K562 (cell line): ENCODE measurements around the gene CCSER1. TPM values are rescaled to one million over a fixed set of nuclear protein-coding genes. Genes with fewer than 3 reads are reported as not detected.

Experiments
- ATAC-seq: fragments of 200-7000 bp; cut with Tn5 transposase; 3 replicates; pipeline ENCODE4 v1.9.1; 2020; ENCODE audit warnings: moderate library complexity
- BruUV-seq: library from RNA; stranded (reverse); fragments of 400-500 nt; replicated peaks from 2 replicates; lab custom pipeline; 2021; lab: Mats Ljungman, UMichigan
- CTCF ChIA-PET: fragments of 300-600 bp; formaldehyde crosslinking; extraction: SDS; loops from one replicate; lab custom pipeline; 2021; ENCODE audit warnings: low intra/inter-chr PET ratio; lab: Yijun Ruan, JAX
- POLR2A ChIA-PET: fragments of 300-600, 350-650 bp; sonication (Branson Sonifier 250); formaldehyde crosslinking; extraction: SDS; loops from one replicate; lab custom pipeline; 2021; ENCODE audit warnings: antibody characterized with exemption, inconsistent platforms; lab: Yijun Ruan, JAX
- DNase-seq, 4 experiments: peaks; one replicate each; pipeline versions ENCODE4 v3.0.0 to v3.0.0-alpha.2; 2011 to 2018; ENCODE audit warnings: low spot score in 3 of 4, mixed read lengths in 3 of 4; ENCODE audit errors: extremely low read depth in 1 of 4
- FAIRE-seq: peaks from 2 replicates; lab custom pipeline; 2011; peaks lifted over from hg19 to GRCh38; lab: Jason Lieb, UNC
- H2AFZ ChIP-seq: 2 replicates; pipeline ENCODE4 v1.6.0; 2011; ENCODE audit warnings: low read depth, low read length, control low read depth, inconsistent platforms
- H3K27ac ChIP-seq: fragments of 200-600 bp; 3 replicates; pipeline ENCODE4 v1.8.0; 2011; ENCODE audit warnings: low read depth, mild to moderate bottlenecking, control low read depth, inconsistent platforms, low read length, moderate library complexity, mixed read lengths; ENCODE audit errors: extremely low read depth
- H3K27me3 ChIP-seq, 2 experiments: fragments of 300-600 bp in 1 of 2; 2 replicates in 1 of 2; 3 replicates in 1 of 2; pipeline versions ENCODE4 v1.6.0 to v1.8.0; 2011; ENCODE audit warnings: inconsistent platforms in 2 of 2, low read length in 2 of 2, mild to moderate bottlenecking in 1 of 2, mixed read lengths in 1 of 2, moderate library complexity in 1 of 2; ENCODE audit not compliant: control insufficient read depth in 2 of 2, insufficient read depth in 2 of 2
- H3K36me3 ChIP-seq: fragments of 300-600 bp; 3 replicates; pipeline ENCODE4 v1.8.0; 2011; ENCODE audit warnings: mild to moderate bottlenecking, low read length, inconsistent platforms; ENCODE audit not compliant: control insufficient read depth, insufficient read depth
- H3K4me1 ChIP-seq, 2 experiments: fragments of 200-600 bp in 1 of 2; replicated peaks in 1 of 2; 2 replicates in 1 of 2; 3 replicates in 1 of 2; pipeline versions ENCODE4 v1.5.1 to v1.8.0; 2011; ENCODE audit warnings: inconsistent platforms in 2 of 2, low read length in 2 of 2, mild to moderate bottlenecking in 1 of 2, mixed read lengths in 1 of 2, moderate library complexity in 1 of 2; ENCODE audit not compliant: control insufficient read depth in 2 of 2, insufficient read depth in 2 of 2
- H3K4me2 ChIP-seq: 2 replicates; pipeline ENCODE4 v1.6.1; 2011; ENCODE audit warnings: low read length, control low read depth, inconsistent platforms, mixed read lengths; ENCODE audit not compliant: insufficient read depth
- H3K4me3 ChIP-seq: fragments of 200-600 bp; sonication (generic), shearing (Covaris generic); 2 replicates; pipeline ENCODE4 v1.5.1; 2016; ENCODE audit warnings: control low read depth, inconsistent platforms
- H3K79me2 ChIP-seq: fragments of 200-600 bp; 3 replicates; pipeline ENCODE4 v1.8.0; 2011; ENCODE audit warnings: low read length, inconsistent platforms; ENCODE audit not compliant: control insufficient read depth, insufficient read depth
- H3K9ac ChIP-seq, 2 experiments: 2 replicates each; pipeline versions ENCODE4 v1.6.0 to v1.6.1; 2011; ENCODE audit warnings: low read depth in 2 of 2, low read length in 2 of 2, control low read depth in 1 of 2, inconsistent platforms in 1 of 2, mild to moderate bottlenecking in 1 of 2, mixed read lengths in 1 of 2; ENCODE audit not compliant: insufficient read depth in 1 of 2
- H3K9me1 ChIP-seq: one replicate; pipeline ENCODE4 v1.6.0; 2011; ENCODE audit warnings: inconsistent platforms, mild to moderate bottlenecking, low read length, moderate library complexity; ENCODE audit not compliant: control insufficient read depth, insufficient read depth
- H3K9me3 ChIP-seq: replicated peaks from 2 replicates; pipeline ENCODE4 v1.5.1; 2011; ENCODE audit warnings: low read depth, low read length, inconsistent platforms; ENCODE audit not compliant: control insufficient read depth, insufficient read depth
- H4K20me1 ChIP-seq: replicated peaks from 2 replicates; pipeline ENCODE4 v1.6.1; 2011; ENCODE audit warnings: low read length, inconsistent platforms, mixed read lengths; ENCODE audit not compliant: control insufficient read depth, insufficient read depth
- ARID1B ChIP-seq: fragments of 450-650 bp; IDR thresholded peaks from 2 replicates; pipeline ENCODE4 v1.6.1; 2016; ENCODE audit warnings: antibody characterized with exemption, mild to moderate bottlenecking, inconsistent platforms
- BMI1 ChIP-seq: fragments of 150-350 bp; IDR thresholded peaks from 2 replicates; pipeline ENCODE4 v1.6.1; 2014; ENCODE audit warnings: low read length
- GABPB2 ChIP-seq: fragments of 250-450 bp; sonication (Bioruptor Pico); conservative IDR thresholded peaks from 2 replicates; pipeline ENCODE4 v1.5.1; 2021; ENCODE audit warnings: mild to moderate bottlenecking
- HDGF ChIP-seq: fragments of 450-650 bp; IDR thresholded peaks from 2 replicates; pipeline ENCODE4 v1.6.1; 2016
- KDM1A ChIP-seq, 2 experiments: fragments of 450-650 bp; IDR thresholded peaks; 2 replicates each; pipeline ENCODE4 v1.6.1; 2016; ENCODE audit warnings: mild to moderate bottlenecking in 2 of 2
- PCBP1 ChIP-seq: fragments of 200-400 bp; formaldehyde crosslinking; IDR thresholded peaks from 2 replicates; pipeline ENCODE4 v1.6.1; 2018; ENCODE audit warnings: mild to moderate bottlenecking, low read depth, low read length; ENCODE audit not compliant: poor library complexity, severe bottlenecking
- PTTG1 ChIP-seq: fragments of 450-650 bp; IDR thresholded peaks from 2 replicates; pipeline ENCODE4 v1.6.1; 2016; ENCODE audit warnings: low read depth, mild to moderate bottlenecking, missing genetic modification characterization, missing compliant biosample characterization
- RBM17 ChIP-seq: fragments of 200-400 bp; formaldehyde crosslinking; IDR thresholded peaks from 2 replicates; pipeline ENCODE4 v1.6.1; 2017; ENCODE audit warnings: low read depth, mild to moderate bottlenecking, low read length, borderline replicate concordance
- RUNX1 ChIP-seq: sonication (generic); IDR thresholded peaks from 2 replicates; pipeline ENCODE4 v1.6.1; 2016; ENCODE audit warnings: antibody characterized with exemption, low read depth
- SETDB1 ChIP-seq: IDR thresholded peaks from one replicate; pipeline ENCODE4 v1.6.1; 2012; ENCODE audit warnings: low read length, control low read depth, inconsistent platforms
- SMARCA5 ChIP-seq: fragments of 450-650 bp; IDR thresholded peaks from 2 replicates; pipeline ENCODE4 v1.6.1; 2016
- TBP ChIP-seq: optimal IDR thresholded peaks from 2 replicates; pipeline ENCODE3; 2011; ENCODE audit warnings: low read depth, low read length, improper control_type of control experiment
- ZNF133 ChIP-seq: fragments of 250-450 bp; sonication (Bioruptor Pico); IDR thresholded peaks from 2 replicates; pipeline ENCODE4 v1.4.0; 2020; ENCODE audit warnings: mild to moderate bottlenecking
- ZNF589 ChIP-seq: fragments of 200-800 bp; sonication (Bioruptor generic); IDR thresholded peaks from 2 replicates; pipeline ENCODE4 v1.6.1; 2016; ENCODE audit warnings: low read depth, missing genetic modification characterization, missing compliant biosample characterization
- ZNF699 ChIP-seq: fragments of 250-450 bp; sonication (Bioruptor Pico); IDR thresholded peaks from 2 replicates; pipeline ENCODE4 v1.8.0; 2021; ENCODE audit warnings: mild to moderate bottlenecking, moderate library complexity; ENCODE audit not compliant: insufficient replicate concordance
- WGBS: fragments of 100-300 bp; shearing (Covaris generic); methylation state at CpG from one replicate; pipeline ENCODE4 v1.1.6; 2016; ENCODE audit warnings: low coverage, mixed read lengths; ENCODE audit not compliant: insufficient coverage; ENCODE audit errors: missing lambda C conversion rate; 5-methylcytosine and 5-hydroxymethylcytosine counted together
- in situ Hi-C: fragments of 300-500 bp; cut with MboI; formaldehyde crosslinking; loops from 4 replicates; pipeline ENCODE4 v1.15.0; 2018; ENCODE audit warnings: inconsistent platforms, mixed read lengths
- intact Hi-C: fragments of 100-400 bp; cut with micrococcal nuclease; formaldehyde crosslinking; loops from 2 replicates; pipeline ENCODE4 v1.14.2; 2022
- polyA plus RNA-seq, 8 experiments: library from polyadenylated mRNA; depleted of rRNA in 4 of 8; stranded (reverse) in 5 of 8; unstranded in 3 of 8; fragments of >200 nt; fragmentation: Nextera tagmentation in 2 of 8; fragmentation: Illumina TruSeq in 1 of 8; extraction: Ambion mirVana in 2 of 8; extraction: Trizol in 1 of 8; gene quantifications; 2 replicates each; pipeline versions ENCODE4 v1.2.1 to v1.2.3, GENCODE V29; 2011 to 2014; ENCODE audit warnings: inconsistent platforms in 1 of 8, missing spikeins in 1 of 8
- total RNA-seq, 7 experiments: library from RNA; depleted of rRNA in 6 of 7; stranded (reverse); fragments of >200 nt in 6 of 7; fragmentation: Illumina TruSeq in 2 of 7; extraction: Trizol in 2 of 7; gene quantifications; 2 replicates each; pipeline versions ENCODE4 v1.2.1 to v1.2.3, GENCODE V29; 2011 to 2021; ENCODE audit warnings: low replicate concordance in 1 of 7
- TF ChIP-seq, protein P1 (sequence below), 2 experiments: fragments of 450-650 bp in 1 of 2; sonication (generic) in 1 of 2; formaldehyde crosslinking; conservative IDR thresholded peaks; 2 replicates each; pipeline versions ENCODE4 v1.4.0 to v1.8.1; 2020 to 2022; ENCODE audit warnings: mild to moderate bottlenecking in 1 of 2, missing genetic modification reagents in 1 of 2
- TF ChIP-seq, protein P2 (sequence below), 2 experiments: fragments of 450-650 bp; IDR thresholded peaks; 2 replicates each; pipeline ENCODE4 v1.6.1; 2016
- TF ChIP-seq, protein P3 (sequence below): fragments of 450-650 bp; IDR thresholded peaks from 2 replicates; pipeline ENCODE4 v1.6.1; 2014; ENCODE audit warnings: low read depth, mild to moderate bottlenecking, moderate library complexity, borderline replicate concordance
- TF ChIP-seq, protein P4 (sequence below): sonication (generic); formaldehyde crosslinking; IDR thresholded peaks from 2 replicates; pipeline ENCODE4 v1.8.1; 2023; ENCODE audit warnings: mild to moderate bottlenecking, missing genetic modification reagents, moderate library complexity

The CCSER1 gene
- total and polyA plus RNA-seq, 9 of the 15 experiments (the other 6 are each of a cell fraction or from before 2014, with no cell fraction given), result not detected

DNA sequence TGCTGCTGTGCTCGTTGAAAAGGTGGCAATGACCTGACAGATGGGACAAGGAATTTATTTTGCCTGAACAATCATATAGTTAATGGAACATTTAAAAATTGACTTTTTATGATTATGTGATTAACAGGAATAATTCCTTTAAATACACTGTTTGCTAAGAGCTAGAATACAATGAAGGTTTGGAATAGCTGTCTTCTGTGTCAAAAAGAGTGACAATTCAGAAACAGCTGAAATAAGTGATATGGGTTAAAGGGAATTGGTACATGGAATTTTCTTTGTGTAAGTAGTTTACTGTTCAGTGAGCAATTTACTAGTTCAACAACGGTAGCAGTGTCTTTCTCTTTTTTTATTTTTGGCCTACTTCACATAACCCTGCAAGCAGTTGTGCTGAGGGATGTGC, 1093.1 kb downstream of the CCSER1 start:
- Histone ChIP-seq H3K27ac (no peak overlapping the region), H3K9me1 (no peaks in the 10 kb centered on the region), H3K9me3 (no peaks in the 10 kb centered on the region), H3K79me2 (no peaks in the 10 kb centered on the region), H3K27me3 (no peaks in the 10 kb centered on the region), H2AFZ (no peak overlapping the region), H3K4me2 (no peak overlapping the region), H4K20me1 (no peaks in the 10 kb centered on the region), H3K9ac (no peak overlapping the region), H3K4me1 (no peaks in the 10 kb centered on the region), H3K36me3 (no peaks in the 10 kb centered on the region), H3K4me3 (no peak overlapping the region)
- ChIA-PET CTCF (no interaction called here), POLR2A (no interaction called here)
- FAIRE-seq (no peak), DNase-seq (no peak), ATAC-seq (no peak)
- WGBS, result 0% methylated on average over 2 of the region's 2 CpGs
- intact Hi-C loops, result no loop called here
- BruUV-seq, result no TSS peak
- in situ Hi-C loops, result no loop called here
- no peak for TF ChIP-seq PCBP1
- TF ChIP-seq RUNX1, result no peak
- TF ChIP-seq, protein P1, sequence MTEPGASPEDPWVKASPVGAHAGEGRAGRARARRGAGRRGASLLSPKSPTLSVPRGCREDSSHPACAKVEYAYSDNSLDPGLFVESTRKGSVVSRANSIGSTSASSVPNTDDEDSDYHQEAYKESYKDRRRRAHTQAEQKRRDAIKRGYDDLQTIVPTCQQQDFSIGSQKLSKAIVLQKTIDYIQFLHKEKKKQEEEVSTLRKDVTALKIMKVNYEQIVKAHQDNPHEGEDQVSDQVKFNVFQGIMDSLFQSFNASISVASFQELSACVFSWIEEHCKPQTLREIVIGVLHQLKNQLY (CRISPR knock-in tag; conservative IDR thresholded peaks at IDR 0.05), result no peak
- TF ChIP-seq BMI1, result no peak
- no peak for TF ChIP-seq HDGF
- no peak for TF ChIP-seq GABPB2
- TF ChIP-seq KDM1A (IDR thresholded peaks at IDR 0.05), result no peak
- TF ChIP-seq PTTG1 (tag), result no peak
- TF ChIP-seq, protein P2, sequence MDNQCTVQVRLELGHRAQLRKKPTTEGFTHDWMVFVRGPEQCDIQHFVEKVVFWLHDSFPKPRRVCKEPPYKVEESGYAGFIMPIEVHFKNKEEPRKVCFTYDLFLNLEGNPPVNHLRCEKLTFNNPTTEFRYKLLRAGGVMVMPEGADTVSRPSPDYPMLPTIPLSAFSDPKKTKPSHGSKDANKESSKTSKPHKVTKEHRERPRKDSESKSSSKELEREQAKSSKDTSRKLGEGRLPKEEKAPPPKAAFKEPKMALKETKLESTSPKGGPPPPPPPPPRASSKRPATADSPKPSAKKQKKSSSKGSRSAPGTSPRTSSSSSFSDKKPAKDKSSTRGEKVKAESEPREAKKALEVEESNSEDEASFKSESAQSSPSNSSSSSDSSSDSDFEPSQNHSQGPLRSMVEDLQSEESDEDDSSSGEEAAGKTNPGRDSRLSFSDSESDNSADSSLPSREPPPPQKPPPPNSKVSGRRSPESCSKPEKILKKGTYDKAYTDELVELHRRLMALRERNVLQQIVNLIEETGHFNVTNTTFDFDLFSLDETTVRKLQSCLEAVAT (IDR thresholded peaks at IDR 0.05), result no peak
- TF ChIP-seq, protein P3, sequence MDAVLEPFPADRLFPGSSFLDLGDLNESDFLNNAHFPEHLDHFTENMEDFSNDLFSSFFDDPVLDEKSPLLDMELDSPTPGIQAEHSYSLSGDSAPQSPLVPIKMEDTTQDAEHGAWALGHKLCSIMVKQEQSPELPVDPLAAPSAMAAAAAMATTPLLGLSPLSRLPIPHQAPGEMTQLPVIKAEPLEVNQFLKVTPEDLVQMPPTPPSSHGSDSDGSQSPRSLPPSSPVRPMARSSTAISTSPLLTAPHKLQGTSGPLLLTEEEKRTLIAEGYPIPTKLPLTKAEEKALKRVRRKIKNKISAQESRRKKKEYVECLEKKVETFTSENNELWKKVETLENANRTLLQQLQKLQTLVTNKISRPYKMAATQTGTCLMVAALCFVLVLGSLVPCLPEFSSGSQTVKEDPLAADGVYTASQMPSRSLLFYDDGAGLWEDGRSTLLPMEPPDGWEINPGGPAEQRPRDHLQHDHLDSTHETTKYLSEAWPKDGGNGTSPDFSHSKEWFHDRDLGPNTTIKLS, result no peak
- TF ChIP-seq RBM17, result no peak
- no peak for TF ChIP-seq TBP
- no peak for TF ChIP-seq ZNF589 (CRISPR knock-in tag)
- TF ChIP-seq ZNF699 (CRISPR knock-in tag), result no peak
- TF ChIP-seq ARID1B, result no peak
- TF ChIP-seq, protein P4, sequence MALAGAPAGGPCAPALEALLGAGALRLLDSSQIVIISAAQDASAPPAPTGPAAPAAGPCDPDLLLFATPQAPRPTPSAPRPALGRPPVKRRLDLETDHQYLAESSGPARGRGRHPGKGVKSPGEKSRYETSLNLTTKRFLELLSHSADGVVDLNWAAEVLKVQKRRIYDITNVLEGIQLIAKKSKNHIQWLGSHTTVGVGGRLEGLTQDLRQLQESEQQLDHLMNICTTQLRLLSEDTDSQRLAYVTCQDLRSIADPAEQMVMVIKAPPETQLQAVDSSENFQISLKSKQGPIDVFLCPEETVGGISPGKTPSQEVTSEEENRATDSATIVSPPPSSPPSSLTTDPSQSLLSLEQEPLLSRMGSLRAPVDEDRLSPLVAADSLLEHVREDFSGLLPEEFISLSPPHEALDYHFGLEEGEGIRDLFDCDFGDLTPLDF, result no peak
- no peak for TF ChIP-seq SETDB1
- no peak for TF ChIP-seq ZNF133
- TF ChIP-seq SMARCA5, result no peak
